Ascending aorta (tissue), 2 donors: ENCODE measurements around the gene PAX8. TPM values are rescaled to one million over a fixed set of nuclear protein-coding genes. Genes with fewer than 3 reads are reported as not detected.

Experiments used
- DNase-seq, 2 donors: peaks; one replicate each; pipeline ENCODE4 v3.0.0-alpha.2; 2019; ENCODE audit warnings: low spot score in 2 of 2
- H3K27ac ChIP-seq, 2 donors: fragments of 200-600 bp; sonication (generic); one replicate each; pipeline ENCODE4 v1.5.1; 2016 to 2017; ENCODE audit warnings: mild to moderate bottlenecking in 1 of 2
- H3K27me3 ChIP-seq: fragments of 200-600 bp; sonication (generic); one replicate; pipeline ENCODE4 v1.5.1; 2017
- H3K36me3 ChIP-seq, 2 donors: fragments of 200-600 bp; sonication (generic); one replicate each; pipeline ENCODE4 v1.5.1; 2016
- H3K4me1 ChIP-seq, 2 donors: fragments of 200-600 bp; sonication (generic); one replicate each; pipeline ENCODE4 v1.5.1; 2016 to 2017; ENCODE audit warnings: mild to moderate bottlenecking in 1 of 2
- H3K4me3 ChIP-seq, 2 donors: fragments of 200-600 bp; sonication (generic); one replicate each; pipeline ENCODE4 v1.5.1; 2016 to 2017; ENCODE audit warnings: mild to moderate bottlenecking in 1 of 2
- H3K9me3 ChIP-seq, 2 donors: fragments of 200-600 bp; sonication (generic); one replicate each; pipeline ENCODE4 v1.5.1; 2016
- CTCF ChIP-seq, 3 experiments: fragments of 200-600 bp in 2 of 3; fragments of 450-650 bp in 1 of 3; sonication (generic) in 2 of 3; IDR thresholded peaks; one replicate each; pipeline ENCODE4 v1.5.1; 2016 to 2019; ENCODE audit warnings: antibody characterized with exemption in 3 of 3, mild to moderate bottlenecking in 1 of 3, moderate library complexity in 1 of 3
- intact Hi-C: fragments of 100-400 bp; cut with DNase I; formaldehyde crosslinking; loops from one replicate; pipeline ENCODE4 v1.15.1; 2023
- total RNA-seq: library from RNA; depleted of rRNA; stranded (reverse); fragments of >200 nt; gene quantifications from one replicate; pipeline ENCODE4 v1.1.0, GENCODE V29; 2016

PAX8 gene
- total RNA-seq, 1 donor from 2014 or later: 0.11 TPM

- DNase-seq: no peak
- no peak for TF ChIP-seq CTCF (IDR thresholded peaks at IDR 0.05)
- Histone ChIP-seq H3K27ac (no peak overlapping the region), H3K36me3 (no peaks in the 10 kb centered on the region), H3K9me3 (no peaks in the 10 kb centered on the region), H3K4me1 (no peaks in the 10 kb centered on the region), H3K4me3 (no peak overlapping the region), H3K27me3 (no peaks in the 10 kb centered on the region)
- intact Hi-C loops: no loop called here
Measured at GRCh38 chr2:113207021-113207420, 71.7 kb downstream of the PAX8 start.

- H3K4me3 ChIP-seq: no peak overlapping the region
- H3K27me3 ChIP-seq: no peaks in the 10 kb centered on the region
- no peak overlapping the region for H3K27ac ChIP-seq
- no peak for DNase-seq
- no peaks in the 10 kb centered on the region for H3K4me1 ChIP-seq
- no peaks in the 10 kb centered on the region for H3K36me3 ChIP-seq
- H3K9me3 ChIP-seq: no peaks in the 10 kb centered on the region
- TF ChIP-seq CTCF (IDR thresholded peaks at IDR 0.05): no peak
- intact Hi-C loops: no loop called here
Measured at GRCh38 chr2:113206251-113206650, 72.5 kb downstream of the PAX8 start.

GRCh38 chr2:113203901-113204519, 74.7 kb downstream of the PAX8 start:
- Histone ChIP-seq H3K27me3 (no peaks in the 10 kb centered on the region), H3K36me3 (no peaks in the 10 kb centered on the region), H3K4me1 (no peaks in the 10 kb centered on the region), H3K27ac (no peak overlapping the region), H3K4me3 (no peak overlapping the region), H3K9me3 (no peaks in the 10 kb centered on the region)
- peak in 1 of 2 donors; percentile 78 for DNase-seq
- intact Hi-C loops: loop anchor here (2.0 kb wide), 1 partner anchor 167 kb away; no protein-coding TSS in a partner anchor
- peak; percentile 66 to 85 (median 68) for TF ChIP-seq CTCF (IDR thresholded peaks at IDR 0.05)

- no peak for DNase-seq
- H3K27ac ChIP-seq: no peak overlapping the region
- TF ChIP-seq CTCF (IDR thresholded peaks at IDR 0.05): no peak
- no peaks in the 10 kb centered on the region for H3K36me3 ChIP-seq
- intact Hi-C loops: no loop called here
- H3K9me3 ChIP-seq: no peaks in the 10 kb centered on the region
- no peaks in the 10 kb centered on the region for H3K4me1 ChIP-seq
- H3K4me3 ChIP-seq: no peak overlapping the region
- H3K27me3 ChIP-seq: no peaks in the 10 kb centered on the region
Measured at GRCh38 chr2:113203217-113203530, 75.5 kb downstream of the PAX8 start.

- H3K36me3 ChIP-seq: no peaks in the 10 kb centered on the region
- no peak for DNase-seq
- intact Hi-C loops: no loop called here
- no peaks in the 10 kb centered on the region for H3K9me3 ChIP-seq
- no peak overlapping the region for H3K27ac ChIP-seq
- TF ChIP-seq CTCF (IDR thresholded peaks at IDR 0.05): no peak
- H3K27me3 ChIP-seq: no peaks in the 10 kb centered on the region
- no peak overlapping the region for H3K4me3 ChIP-seq
- no peaks in the 10 kb centered on the region for H3K4me1 ChIP-seq
Measured at GRCh38 chr2:113202305-113203216, 76.2 kb downstream of the PAX8 start.
